Mucosa of stomach (tissue), 1 donor: ENCODE data around the gene PCCB.
"Not testable (repeated sequence)": the region's sequence is repeated elsewhere in the genome, so short reads cannot be mapped to it uniquely, and the experiment has no call there.

Experiments
- H3K27me3 ChIP-seq: one replicate; pipeline ENCODE4 v1.7.0; 2013; ENCODE audit warnings: mild to moderate bottlenecking, low read length; ENCODE audit not compliant: control insufficient read depth, insufficient read depth
- H3K36me3 ChIP-seq: one replicate; pipeline ENCODE4 v1.7.0; 2013; ENCODE audit warnings: low read length; ENCODE audit not compliant: control insufficient read depth, insufficient read depth
- H3K4me1 ChIP-seq: one replicate; pipeline ENCODE4 v1.7.0; 2013; ENCODE audit warnings: mild to moderate bottlenecking, low read length; ENCODE audit not compliant: control insufficient read depth, insufficient read depth
- H3K4me3 ChIP-seq: one replicate; pipeline ENCODE4 v1.7.0; 2013; ENCODE audit warnings: low read length
- H3K9ac ChIP-seq: one replicate; pipeline ENCODE4 v1.7.0; 2013; ENCODE audit warnings: mild to moderate bottlenecking, low read length, moderate library complexity
- H3K9me3 ChIP-seq: one replicate; pipeline ENCODE4 v1.7.0; 2013; ENCODE audit warnings: mild to moderate bottlenecking, low read length, moderate library complexity; ENCODE audit not compliant: control insufficient read depth
- donor health status: Pancreatic carcinoma.

PCCB gene

DNA sequence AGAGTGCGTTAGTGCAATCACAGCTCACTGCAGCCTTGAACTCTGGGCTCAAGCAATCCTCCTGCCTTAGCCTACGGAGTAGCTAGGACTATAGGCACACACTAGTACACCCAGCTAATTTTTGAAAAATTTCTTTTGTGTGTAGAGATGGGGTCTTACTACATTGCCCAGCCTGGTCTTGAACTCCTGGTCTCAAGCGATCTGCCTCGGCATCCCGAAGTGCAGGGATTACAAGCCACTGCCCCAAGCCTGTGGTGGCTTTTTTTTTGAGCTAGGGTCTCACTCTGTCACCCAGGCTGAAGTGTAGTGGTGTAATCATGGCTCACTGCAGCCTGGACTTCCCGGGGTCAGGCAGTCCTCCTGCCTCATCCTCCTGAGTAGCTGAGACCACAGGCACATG is 17.1 kb downstream of the PCCB start:
- Histone ChIP-seq H3K36me3 (no peaks in the 10 kb centered on the region), H3K27me3 (no peaks in the 10 kb centered on the region), H3K4me3 (no peak overlapping the region), H3K9me3 (no peaks in the 10 kb centered on the region), H3K9ac (no peak overlapping the region), H3K4me1 (no peaks in the 10 kb centered on the region)

DNA sequence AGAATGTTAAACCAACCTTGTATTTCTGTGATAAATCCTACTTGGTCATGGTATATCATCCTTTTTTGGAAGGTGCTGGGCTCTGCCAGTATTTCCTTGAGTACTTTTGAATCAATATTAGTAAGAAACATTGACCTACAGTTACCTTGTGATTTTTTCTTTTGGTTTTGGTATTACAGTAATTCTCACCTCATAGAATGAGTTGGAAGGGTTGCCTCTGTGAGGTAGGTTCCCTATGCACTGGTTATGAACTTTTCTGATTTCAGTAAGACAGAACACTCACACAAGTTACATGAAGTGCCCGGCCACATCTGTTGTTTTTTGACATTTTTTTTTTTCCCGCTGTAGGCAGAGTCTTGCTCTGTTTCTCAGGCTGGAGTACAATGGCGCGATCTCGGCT is 20.0 kb downstream of the PCCB start:
- H3K27me3 ChIP-seq, result no peaks in the 10 kb centered on the region
- no peak overlapping the region for H3K4me3 ChIP-seq
- no peak overlapping the region for H3K9ac ChIP-seq
- H3K9me3 ChIP-seq, result no peaks in the 10 kb centered on the region
- no peaks in the 10 kb centered on the region for H3K36me3 ChIP-seq
- H3K4me1 ChIP-seq, result no peaks in the 10 kb centered on the region

- H3K9ac ChIP-seq, H3K36me3 ChIP-seq, H3K4me3 ChIP-seq, H3K9me3 ChIP-seq, H3K4me1 ChIP-seq, H3K27me3 ChIP-seq: not testable (repeated sequence)
These were observed 21.5 kb downstream of the PCCB start for GRCh38 chr3:136271626-136272025.

- Histone ChIP-seq H3K4me1 (no peaks in the 10 kb centered on the region), H3K9me3 (no peaks in the 10 kb centered on the region), H3K36me3 (no peaks in the 10 kb centered on the region), H3K4me3 (no peak overlapping the region), H3K9ac (no peak overlapping the region), H3K27me3 (no peaks in the 10 kb centered on the region)
These were observed 26.1 kb downstream of the PCCB start for GRCh38 chr3:136276049-136276755.

- Histone ChIP-seq H3K36me3 (no peaks in the 10 kb centered on the region), H3K9me3 (no peaks in the 10 kb centered on the region), H3K9ac (no peak overlapping the region)
These were observed 27.0 kb downstream of the PCCB start for GRCh38 chr3:136277115-136277514.

DNA sequence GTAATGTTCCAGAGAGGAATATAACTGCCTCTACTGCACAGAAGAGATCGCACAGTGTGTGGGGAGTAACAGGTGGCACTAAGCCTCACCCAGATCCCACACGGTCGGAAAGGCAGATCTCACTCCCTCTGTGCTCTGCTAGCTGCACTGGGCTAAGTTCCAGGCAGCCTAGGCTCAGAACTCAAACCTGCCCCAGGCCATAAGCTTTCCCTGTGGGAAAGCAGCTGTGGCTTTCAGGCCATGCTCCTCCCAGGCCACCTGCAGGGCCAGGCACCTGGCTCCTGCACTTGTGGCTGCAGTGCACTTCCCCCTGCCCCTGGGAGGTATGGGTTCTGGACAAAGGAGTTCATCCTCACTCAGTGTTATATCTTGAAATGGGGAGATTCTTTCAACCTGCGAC is 27.5 kb downstream of the PCCB start:
- Histone ChIP-seq H3K9me3 (no peaks in the 10 kb centered on the region), H3K36me3 (no peaks in the 10 kb centered on the region), H3K4me1 (no peaks in the 10 kb centered on the region), H3K4me3 (no peak overlapping the region), H3K27me3 (no peaks in the 10 kb centered on the region), H3K9ac (no peak overlapping the region)

More at GRCh38 chr3:136277115-136277514, 27.0 kb downstream of the PCCB start:
- no peaks in the 10 kb centered on the region for H3K4me1 ChIP-seq
- H3K4me3 ChIP-seq, result no peak overlapping the region
- H3K27me3 ChIP-seq, result no peaks in the 10 kb centered on the region

- Histone ChIP-seq H3K27me3 (no peaks in the 10 kb centered on the region), H3K36me3 (no peaks in the 10 kb centered on the region), H3K9me3 (no peaks in the 10 kb centered on the region), H3K4me1 (no peaks in the 10 kb centered on the region), H3K4me3 (no peak overlapping the region), H3K9ac (no peak overlapping the region)
These were observed 29.0 kb downstream of the PCCB start for GRCh38 chr3:136279092-136279491.

DNA sequence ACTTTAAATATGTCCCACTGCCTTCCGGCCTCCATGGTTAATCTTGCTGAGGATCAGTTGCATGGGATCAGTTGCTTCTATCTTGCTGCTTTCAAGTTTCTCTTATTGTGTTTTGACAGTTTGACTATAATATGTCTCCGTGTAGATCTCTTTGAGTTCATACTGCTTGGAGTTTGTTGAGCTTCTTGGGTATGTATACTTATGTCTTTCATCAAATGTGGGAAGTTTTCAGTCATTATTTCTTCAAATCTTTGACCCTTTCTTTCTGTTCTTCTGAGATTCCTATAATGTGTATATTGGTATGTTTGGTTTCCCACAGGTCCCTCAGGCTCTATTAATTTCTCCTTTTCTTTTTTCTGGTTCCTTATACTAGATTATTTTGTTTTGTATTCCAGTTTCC is 30.8 kb downstream of the PCCB start:
- H3K9ac ChIP-seq, result no peak overlapping the region
- H3K4me3 ChIP-seq, result no peak overlapping the region
- no peaks in the 10 kb centered on the region for H3K27me3 ChIP-seq
- H3K4me1 ChIP-seq, result no peaks in the 10 kb centered on the region
- H3K36me3 ChIP-seq, result no peaks in the 10 kb centered on the region
- H3K9me3 ChIP-seq, result no peaks in the 10 kb centered on the region

DNA sequence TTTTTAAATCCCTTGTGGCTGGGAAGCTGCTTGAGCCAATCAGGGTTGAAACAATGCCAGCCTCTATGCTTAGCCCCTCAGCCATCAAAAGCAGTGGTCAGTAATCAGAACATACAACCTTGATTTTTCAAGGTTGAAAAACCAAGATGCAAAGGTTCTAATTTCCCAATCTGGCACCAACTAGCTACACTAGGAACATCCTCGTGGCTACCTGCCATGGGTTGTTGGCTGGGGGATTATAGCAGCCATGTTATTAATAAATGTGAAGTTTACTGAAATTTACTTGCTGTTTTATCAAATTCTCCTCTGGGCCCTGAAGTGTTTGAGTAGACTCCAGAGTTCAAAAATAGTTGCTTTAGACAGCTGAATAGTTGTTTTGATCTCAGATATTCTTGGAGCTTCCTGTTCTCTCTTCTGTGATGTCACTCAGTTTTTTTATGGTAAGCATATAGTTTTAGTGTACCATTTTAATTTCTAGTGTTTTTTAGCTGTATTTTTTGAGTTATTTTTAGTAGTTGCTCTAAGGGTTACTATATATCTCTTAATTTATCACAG is 31.9 kb downstream of the PCCB start:
- no peaks in the 10 kb centered on the region for H3K36me3 ChIP-seq
- no peak overlapping the region for H3K9ac ChIP-seq
- no peaks in the 10 kb centered on the region for H3K9me3 ChIP-seq
- no peak overlapping the region for H3K4me3 ChIP-seq
- no peaks in the 10 kb centered on the region for H3K27me3 ChIP-seq
- no peaks in the 10 kb centered on the region for H3K4me1 ChIP-seq

GRCh38 chr3:136283627-136284026 is 33.5 kb downstream of the PCCB start:
- H3K36me3 ChIP-seq, result no peaks in the 10 kb centered on the region
- H3K4me1 ChIP-seq, result no peaks in the 10 kb centered on the region

GRCh38 chr3:136291302-136291701 is 41.2 kb downstream of the PCCB start:
- no peaks in the 10 kb centered on the region for H3K36me3 ChIP-seq
- H3K4me3 ChIP-seq, result no peak overlapping the region
- H3K4me1 ChIP-seq, result no peaks in the 10 kb centered on the region
- no peaks in the 10 kb centered on the region for H3K27me3 ChIP-seq
- H3K9ac ChIP-seq, result no peak overlapping the region
- no peaks in the 10 kb centered on the region for H3K9me3 ChIP-seq

More at GRCh38 chr3:136283627-136284026, 33.5 kb downstream of the PCCB start:
- Histone ChIP-seq H3K9me3 (no peaks in the 10 kb centered on the region), H3K4me3 (no peak overlapping the region), H3K27me3 (no peaks in the 10 kb centered on the region), H3K9ac (no peak overlapping the region)

DNA sequence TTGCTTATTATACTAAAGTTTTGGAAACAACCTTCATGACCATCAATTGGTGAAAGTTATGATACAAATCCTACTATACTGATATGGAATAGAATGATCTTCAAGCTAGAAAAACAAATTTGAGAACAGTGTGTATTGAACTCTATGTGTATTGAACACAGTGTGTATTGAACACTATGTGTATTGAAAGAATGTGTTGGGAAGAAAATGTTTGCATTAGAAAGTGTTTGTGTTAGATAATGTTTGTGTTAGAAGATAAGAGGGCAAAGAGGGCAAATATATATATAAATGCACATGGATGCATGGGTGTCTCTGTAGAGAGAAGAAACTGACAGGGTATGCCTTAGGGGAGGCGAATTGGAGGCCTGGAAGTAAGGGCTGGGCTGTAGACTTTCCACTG is 42.4 kb downstream of the PCCB start:
- H3K9me3 ChIP-seq, result no peaks in the 10 kb centered on the region
- H3K9ac ChIP-seq, result no peak overlapping the region
- no peak overlapping the region for H3K4me3 ChIP-seq
- H3K4me1 ChIP-seq, result no peaks in the 10 kb centered on the region
- no peaks in the 10 kb centered on the region for H3K36me3 ChIP-seq
- no peaks in the 10 kb centered on the region for H3K27me3 ChIP-seq

- H3K9me3 ChIP-seq, result no peaks in the 10 kb centered on the region
- H3K4me1 ChIP-seq, result no peaks in the 10 kb centered on the region
- no peak overlapping the region for H3K9ac ChIP-seq
- H3K4me3 ChIP-seq, result no peak overlapping the region
- no peaks in the 10 kb centered on the region for H3K27me3 ChIP-seq
- no peaks in the 10 kb centered on the region for H3K36me3 ChIP-seq
These were observed 43.1 kb downstream of the PCCB start for GRCh38 chr3:136293279-136293678.
